GM12873 (cell line): ENCODE measurements around the gene HS3ST4.

Experiments used
- TF ChIP-seq, protein P1 (sequence below): IDR thresholded peaks from 2 replicates; pipeline ENCODE4 v1.5.1; 2012; ENCODE audit warnings: low read depth, mild to moderate bottlenecking, moderate library complexity, low read length, control low read depth; ENCODE audit not compliant: insufficient read depth; ENCODE audit errors: missing control alignments

Gene HS3ST4

DNA sequence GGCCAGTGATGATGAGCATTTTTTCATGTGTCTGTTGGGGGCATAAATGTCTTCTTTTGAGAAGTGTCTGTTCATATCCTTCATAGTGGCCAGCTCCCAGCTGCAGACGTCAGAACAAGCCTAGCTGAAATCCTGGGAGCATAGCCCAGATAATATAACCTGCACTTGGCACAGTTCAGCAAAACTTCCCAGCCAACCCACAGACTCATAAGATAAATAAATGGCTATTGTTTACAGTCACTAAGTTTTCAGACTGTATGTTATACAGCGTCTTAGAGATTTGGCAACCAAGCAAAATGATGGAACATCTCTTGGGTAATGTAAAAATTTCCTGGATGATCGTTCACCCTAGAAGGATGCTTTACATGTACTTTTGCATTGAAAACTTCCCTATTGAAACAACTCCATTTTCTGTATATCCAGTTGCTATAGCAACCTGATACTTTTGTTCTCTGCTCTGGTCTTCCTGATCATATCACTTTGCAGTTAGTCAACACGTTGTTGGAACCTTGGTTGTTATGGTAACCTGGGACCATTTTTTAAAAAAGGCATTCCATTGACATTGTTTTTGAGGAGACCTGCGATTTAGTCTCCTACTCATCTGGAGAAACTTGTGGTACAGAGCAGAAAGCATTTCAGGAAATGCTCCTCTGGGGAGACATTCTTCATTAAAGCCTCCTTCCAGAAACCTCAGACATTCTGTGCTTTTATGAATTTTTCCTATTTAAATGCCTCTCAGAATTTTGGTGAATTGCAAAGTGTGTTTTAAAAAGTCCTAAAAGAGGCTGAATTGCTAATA is 378.7 kb downstream of the HS3ST4 start:
- TF ChIP-seq, protein P1, sequence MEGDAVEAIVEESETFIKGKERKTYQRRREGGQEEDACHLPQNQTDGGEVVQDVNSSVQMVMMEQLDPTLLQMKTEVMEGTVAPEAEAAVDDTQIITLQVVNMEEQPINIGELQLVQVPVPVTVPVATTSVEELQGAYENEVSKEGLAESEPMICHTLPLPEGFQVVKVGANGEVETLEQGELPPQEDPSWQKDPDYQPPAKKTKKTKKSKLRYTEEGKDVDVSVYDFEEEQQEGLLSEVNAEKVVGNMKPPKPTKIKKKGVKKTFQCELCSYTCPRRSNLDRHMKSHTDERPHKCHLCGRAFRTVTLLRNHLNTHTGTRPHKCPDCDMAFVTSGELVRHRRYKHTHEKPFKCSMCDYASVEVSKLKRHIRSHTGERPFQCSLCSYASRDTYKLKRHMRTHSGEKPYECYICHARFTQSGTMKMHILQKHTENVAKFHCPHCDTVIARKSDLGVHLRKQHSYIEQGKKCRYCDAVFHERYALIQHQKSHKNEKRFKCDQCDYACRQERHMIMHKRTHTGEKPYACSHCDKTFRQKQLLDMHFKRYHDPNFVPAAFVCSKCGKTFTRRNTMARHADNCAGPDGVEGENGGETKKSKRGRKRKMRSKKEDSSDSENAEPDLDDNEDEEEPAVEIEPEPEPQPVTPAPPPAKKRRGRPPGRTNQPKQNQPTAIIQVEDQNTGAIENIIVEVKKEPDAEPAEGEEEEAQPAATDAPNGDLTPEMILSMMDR, result no peak

DNA sequence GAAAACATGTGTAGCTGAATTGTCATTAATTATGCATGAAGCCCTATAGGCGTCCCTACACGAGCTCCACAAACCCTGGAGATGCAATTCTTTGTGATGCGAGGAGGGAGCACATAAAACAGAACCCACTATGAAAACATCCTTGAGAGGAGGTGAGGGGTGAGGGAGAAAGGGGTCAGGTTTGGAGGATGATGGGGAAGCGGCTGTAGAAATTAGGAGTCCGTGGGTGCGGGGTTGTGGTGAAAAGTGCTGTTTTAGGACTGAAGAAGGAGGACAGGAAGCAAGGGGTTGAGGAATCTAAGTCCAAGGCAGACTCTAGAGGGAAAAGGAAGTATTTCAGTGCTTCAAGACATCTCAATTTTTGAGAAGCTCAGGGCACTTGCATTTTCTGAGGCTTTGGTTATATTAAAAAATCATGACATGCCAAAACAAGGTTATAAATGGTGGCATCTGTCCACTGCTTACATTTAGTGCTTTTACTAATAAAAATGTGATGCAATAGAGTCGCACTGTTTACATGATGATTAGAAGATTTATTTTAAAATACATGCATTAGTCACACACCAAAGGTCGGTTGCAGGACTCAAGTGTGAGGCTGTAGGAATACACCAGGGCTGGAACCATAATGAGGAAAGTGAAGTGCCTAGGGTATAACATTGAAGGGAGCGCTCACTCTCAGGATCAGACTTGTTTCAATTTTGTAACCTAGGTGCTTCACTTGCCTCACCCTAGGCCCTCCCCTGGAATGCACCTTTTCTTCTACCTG is 379.5 kb downstream of the HS3ST4 start:
- TF ChIP-seq, protein P1, result no peak

DNA sequence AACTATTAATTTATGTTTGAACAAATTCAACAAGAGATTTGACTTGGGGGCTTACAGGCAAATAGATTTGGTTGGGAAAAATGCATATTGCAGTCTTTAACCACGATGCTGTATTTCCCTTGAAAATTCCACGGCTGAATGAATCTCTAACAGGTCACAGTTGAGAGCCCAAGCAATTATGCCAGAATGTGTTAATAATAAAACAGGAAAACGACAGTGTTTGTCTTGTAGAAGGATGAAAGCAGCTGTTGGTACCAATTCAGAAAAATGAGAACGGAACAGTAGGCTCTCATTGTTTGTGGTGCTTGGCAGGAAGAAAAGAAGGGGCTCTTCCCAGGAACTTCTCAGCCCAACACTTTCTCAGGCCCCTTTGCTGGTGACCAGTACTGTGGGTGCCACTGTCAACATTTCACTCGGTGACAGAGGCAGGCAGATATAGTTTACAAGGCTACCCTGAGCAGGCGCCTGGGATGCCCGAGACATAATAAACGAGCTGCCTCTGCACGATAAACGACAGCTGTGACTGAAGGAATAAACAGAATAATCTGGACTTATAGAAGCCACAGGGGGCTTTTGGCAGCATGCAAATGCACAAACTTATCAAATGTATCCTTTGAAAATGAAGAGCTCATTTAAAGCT is 387.1 kb downstream of the HS3ST4 start:
- TF ChIP-seq, protein P1, result no peak

DNA sequence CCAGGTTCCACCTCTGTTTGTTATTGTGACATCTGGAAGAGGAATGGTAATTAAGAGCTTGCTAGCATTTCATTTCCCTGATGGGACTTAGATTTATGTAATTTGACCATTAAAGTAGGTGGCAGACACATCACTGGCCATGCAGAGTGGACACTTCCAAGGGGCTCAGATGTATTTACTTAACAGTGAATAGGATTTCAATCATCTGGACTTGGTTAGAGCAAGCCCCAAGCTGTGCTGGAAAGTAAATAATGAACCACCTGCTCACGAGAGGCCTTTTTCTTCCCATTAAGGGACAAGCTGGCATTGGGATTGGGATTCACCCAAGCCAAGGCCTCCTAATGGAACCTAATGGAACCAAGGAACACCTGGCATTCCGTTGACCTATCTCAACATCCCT is 395.3 kb downstream of the HS3ST4 start:
- TF ChIP-seq, protein P1, result no peak

DNA sequence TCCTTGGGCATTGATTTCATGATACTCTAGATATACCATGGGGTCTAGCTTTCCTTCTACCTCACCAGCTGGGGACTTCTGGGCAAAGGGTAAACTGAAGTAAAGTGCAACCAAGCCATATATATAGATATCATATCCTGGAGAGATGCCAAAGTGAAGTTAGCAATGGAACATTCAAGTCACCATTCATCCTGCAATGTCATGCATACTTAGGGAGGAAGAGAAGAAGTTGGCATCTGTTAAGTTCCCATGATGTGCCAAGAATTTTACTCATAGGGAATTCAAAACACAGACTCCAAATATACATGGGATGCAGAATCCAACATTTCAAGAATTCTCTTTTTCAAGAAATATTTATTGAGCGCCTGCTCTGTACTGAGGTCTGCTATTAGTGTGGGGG is 399.8 kb downstream of the HS3ST4 start:
- TF ChIP-seq, protein P1, result no peak

DNA sequence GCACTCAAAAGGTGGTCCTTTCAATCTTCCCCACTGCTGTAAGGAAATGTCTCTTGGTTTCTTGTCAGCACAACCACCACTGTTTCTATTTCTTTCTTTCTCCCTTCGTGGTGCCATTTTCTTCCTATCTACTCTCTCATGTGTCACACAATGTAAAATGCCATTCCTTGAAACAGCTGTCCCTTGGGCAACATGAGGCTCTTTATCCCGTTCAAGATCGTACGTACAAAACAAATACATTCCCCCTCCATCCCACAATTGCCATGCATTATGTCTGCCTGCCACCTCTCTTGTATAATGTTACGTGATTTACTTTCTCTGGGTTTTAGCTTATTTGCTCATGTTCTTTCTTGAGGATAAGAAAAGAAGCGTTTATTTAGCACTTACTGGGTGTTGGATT is 410.6 kb downstream of the HS3ST4 start:
- TF ChIP-seq, protein P1, result no peak
